HG03378 (cell line): ENCODE measurements around the gene IKZF1.

ENCODE experiments used
- ATAC-seq: cut with Tn5 transposase; IDR thresholded peaks from one replicate; pipeline ENCODE4 v1.9.1; 2021; ENCODE audit warnings: mild to moderate bottlenecking, moderate library complexity; ENCODE audit not compliant: unreplicated experiment

IKZF1 gene

GRCh38 chr7:50431722-50432305 lies 127.3 kb downstream of the IKZF1 start:
- ATAC-seq = no peak

- no peak for ATAC-seq
These were observed 131.8 kb downstream of the IKZF1 start for GRCh38 chr7:50436133-50436806.

GRCh38 chr7:50446542-50446960 lies 142.0 kb downstream of the IKZF1 start:
- ATAC-seq = peak; percentile 65

GRCh38 chr7:50448823-50449222 lies 144.3 kb downstream of the IKZF1 start:
- ATAC-seq = peak; percentile 51

- ATAC-seq = no peak
These were observed 145.0 kb downstream of the IKZF1 start for GRCh38 chr7:50449501-50449880.

- ATAC-seq = peak; percentile 62
These were observed 145.5 kb downstream of the IKZF1 start, which contains the start of gene FIGNL1 for GRCh38 chr7:50449881-50450589. TSS of gene FIGNL1 (minus strand) at chr7:50450350. CDS start at chr7:50447287, 3,063 bp downstream.

- ATAC-seq = peak; percentile 18
These were observed 146.1 kb downstream of the IKZF1 start for GRCh38 chr7:50450590-50451032.
